Measurements from ENCODE around the gene PTBP3.
"Not testable (repeated sequence)": the region's sequence is repeated elsewhere in the genome, so short reads cannot be mapped to it uniquely, and the experiment has no call there.

PTBP3 gene

GRCh38 chr9:112322701-112323377 is 10.6 kb downstream of the PTBP3 start:
- DNase-seq (ENCODE audit: low read depth in 2 of 2): no peak

GRCh38 chr9:112316258-112316943 is 17.0 kb downstream of the PTBP3 start:
- no peak for DNase-seq (ENCODE audit: low read depth in 2 of 2)

- no peak for DNase-seq (ENCODE audit: low read depth in 2 of 2)
Observed at GRCh38 chr9:112315331-112316257, 17.8 kb downstream of the PTBP3 start.

GRCh38 chr9:112312139-112312538 is 21.3 kb downstream of the PTBP3 start:
- no peak for DNase-seq (ENCODE audit: low read depth in 2 of 2)

- DNase-seq (ENCODE audit: low read depth in 2 of 2): no peak
Observed at GRCh38 chr9:112311497-112311896, 21.9 kb downstream of the PTBP3 start.

GRCh38 chr9:112310826-112311225 is 22.6 kb downstream of the PTBP3 start:
- no peak for DNase-seq (ENCODE audit: low read depth in 2 of 2)

GRCh38 chr9:112308588-112308987 is 24.8 kb downstream of the PTBP3 start:
- no peak for DNase-seq (ENCODE audit: low read depth in 2 of 2)

- no peak for DNase-seq (ENCODE audit: low read depth in 2 of 2)
Observed at GRCh38 chr9:112301420-112301819, 32.0 kb downstream of the PTBP3 start.

- no peak for DNase-seq (ENCODE audit: low read depth in 2 of 2)
Observed at GRCh38 chr9:112299514-112299913, 33.9 kb downstream of the PTBP3 start.

- no peak for DNase-seq (ENCODE audit: low read depth in 2 of 2)
Observed at GRCh38 chr9:112296929-112297328, 36.5 kb downstream of the PTBP3 start.

GRCh38 chr9:112295174-112295573 is 38.2 kb downstream of the PTBP3 start:
- no peak for DNase-seq (ENCODE audit: low read depth in 2 of 2)

- DNase-seq (ENCODE audit: low read depth in 2 of 2): no peak
Observed at GRCh38 chr9:112288029-112288428, 45.4 kb downstream of the PTBP3 start.

- DNase-seq (ENCODE audit: low read depth in 2 of 2): no peak
Observed at GRCh38 chr9:112286926-112287325, 46.5 kb downstream of the PTBP3 start.

- DNase-seq (ENCODE audit: low read depth in 2 of 2): no peak
Observed at GRCh38 chr9:112285056-112285455, 48.4 kb downstream of the PTBP3 start.

- no peak for DNase-seq (ENCODE audit: low read depth in 2 of 2)
Observed at GRCh38 chr9:112283582-112284253, 49.7 kb downstream of the PTBP3 start.

GRCh38 chr9:112282841-112283240 is 50.6 kb downstream of the PTBP3 start:
- not testable (repeated sequence) for DNase-seq (ENCODE audit: low read depth in 2 of 2)

- DNase-seq (ENCODE audit: low read depth in 2 of 2): no peak
Observed at GRCh38 chr9:112280904-112281303, 52.5 kb downstream of the PTBP3 start.

- no peak for DNase-seq (ENCODE audit: low read depth in 2 of 2)
Observed at GRCh38 chr9:112279501-112279900, 53.9 kb downstream of the PTBP3 start.

- DNase-seq (ENCODE audit: low read depth in 2 of 2): no peak
Observed at GRCh38 chr9:112278152-112278551, 55.3 kb downstream of the PTBP3 start.

- no peak for DNase-seq (ENCODE audit: low read depth in 2 of 2)
Observed at GRCh38 chr9:112274600-112274999, 58.8 kb downstream of the PTBP3 start.

GRCh38 chr9:112273876-112274275 is 59.5 kb downstream of the PTBP3 start:
- no peak for DNase-seq (ENCODE audit: low read depth in 2 of 2)

Data from stimulated activated CD8-positive, alpha-beta memory T cell treated with anti-CD3 and anti-CD28 coated beads, Interleukin-2, amount 100 ng/mL, for 1 hour (primary cell).